Neural progenitor cell (in vitro differentiated cells): ENCODE measurements around the gene PPARG.

Source experiments
- EZH2 ChIP-seq: fragments of 200-600 bp; sonication (generic); IDR thresholded peaks from 2 replicates; pipeline ENCODE4 v1.6.1; 2017; ENCODE audit warnings: antibody characterized with exemption, mild to moderate bottlenecking, moderate library complexity
- TF ChIP-seq, protein P1 (sequence below): fragments of 200-600 bp; sonication (generic); IDR thresholded peaks from 2 replicates; pipeline ENCODE4 v1.5.1; 2017; ENCODE audit warnings: antibody characterized with exemption, mild to moderate bottlenecking

DNA sequence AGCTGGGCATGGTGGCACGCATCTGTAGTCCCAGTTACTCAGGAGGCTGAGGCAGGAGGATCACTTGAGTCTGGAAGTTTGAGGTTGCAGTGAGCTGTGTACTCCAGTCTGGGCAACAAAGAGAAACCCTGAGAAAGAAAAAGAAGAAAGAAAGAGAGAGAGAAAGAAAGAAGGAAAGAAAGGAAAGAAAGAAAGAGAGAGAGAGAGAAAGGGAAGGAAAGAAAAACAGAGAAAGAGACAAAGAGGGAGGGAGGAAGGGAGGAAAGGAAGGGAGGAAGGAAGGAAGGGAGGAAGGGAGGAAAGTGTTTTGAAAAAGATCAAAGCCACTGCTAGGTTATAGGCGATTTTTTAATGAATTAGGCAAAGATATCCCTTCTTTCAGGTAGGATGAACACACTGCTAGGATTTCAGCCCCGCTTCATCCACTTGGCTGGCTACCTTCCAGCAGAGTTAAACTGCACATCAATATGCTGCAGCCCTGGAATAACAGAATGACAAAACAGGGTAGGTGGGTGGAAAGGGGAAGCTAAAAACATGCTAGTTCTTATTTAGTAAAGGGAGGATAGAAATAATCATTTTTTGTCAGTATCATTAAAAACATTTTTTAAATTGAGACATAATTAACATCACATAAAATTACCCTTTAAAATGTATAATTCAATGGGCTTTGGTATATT lies 12.8 kb upstream of the PPARG start:
- TF ChIP-seq EZH2, result no peak
- TF ChIP-seq, protein P1, sequence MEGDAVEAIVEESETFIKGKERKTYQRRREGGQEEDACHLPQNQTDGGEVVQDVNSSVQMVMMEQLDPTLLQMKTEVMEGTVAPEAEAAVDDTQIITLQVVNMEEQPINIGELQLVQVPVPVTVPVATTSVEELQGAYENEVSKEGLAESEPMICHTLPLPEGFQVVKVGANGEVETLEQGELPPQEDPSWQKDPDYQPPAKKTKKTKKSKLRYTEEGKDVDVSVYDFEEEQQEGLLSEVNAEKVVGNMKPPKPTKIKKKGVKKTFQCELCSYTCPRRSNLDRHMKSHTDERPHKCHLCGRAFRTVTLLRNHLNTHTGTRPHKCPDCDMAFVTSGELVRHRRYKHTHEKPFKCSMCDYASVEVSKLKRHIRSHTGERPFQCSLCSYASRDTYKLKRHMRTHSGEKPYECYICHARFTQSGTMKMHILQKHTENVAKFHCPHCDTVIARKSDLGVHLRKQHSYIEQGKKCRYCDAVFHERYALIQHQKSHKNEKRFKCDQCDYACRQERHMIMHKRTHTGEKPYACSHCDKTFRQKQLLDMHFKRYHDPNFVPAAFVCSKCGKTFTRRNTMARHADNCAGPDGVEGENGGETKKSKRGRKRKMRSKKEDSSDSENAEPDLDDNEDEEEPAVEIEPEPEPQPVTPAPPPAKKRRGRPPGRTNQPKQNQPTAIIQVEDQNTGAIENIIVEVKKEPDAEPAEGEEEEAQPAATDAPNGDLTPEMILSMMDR, result no peak
